GM18499 (cell line): ENCODE results near the gene ELFN2.

Experiments
- ATAC-seq: cut with Tn5 transposase; IDR thresholded peaks from one replicate; pipeline ENCODE4 v1.9.1; 2021; ENCODE audit warnings: moderate number of reproducible peaks; ENCODE audit not compliant: insufficient read depth, unreplicated experiment

The ELFN2 gene

GRCh38 chr22:37326726-37327125 lies 100.6 kb downstream of the ELFN2 start:
- no peak for ATAC-seq

DNA sequence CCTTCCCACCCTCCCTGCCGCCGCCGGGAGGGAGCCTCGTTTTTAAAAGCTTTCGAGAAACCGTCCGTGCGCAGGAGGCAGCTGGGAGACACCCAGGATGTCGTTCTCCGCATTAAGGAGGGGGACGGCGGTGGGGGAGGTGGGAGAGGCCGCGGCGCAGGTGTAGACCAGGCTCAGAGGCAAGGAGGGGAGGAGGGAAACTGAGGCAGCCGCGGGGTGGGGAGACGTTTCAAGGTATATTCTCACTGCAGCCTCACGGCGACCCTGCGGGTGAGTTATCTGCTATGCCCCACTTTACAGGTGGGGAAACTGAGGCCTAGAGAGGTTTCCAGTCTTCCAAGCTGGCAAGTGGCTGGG lies 102.3 kb downstream of the ELFN2 start:
- ATAC-seq = no peak

DNA sequence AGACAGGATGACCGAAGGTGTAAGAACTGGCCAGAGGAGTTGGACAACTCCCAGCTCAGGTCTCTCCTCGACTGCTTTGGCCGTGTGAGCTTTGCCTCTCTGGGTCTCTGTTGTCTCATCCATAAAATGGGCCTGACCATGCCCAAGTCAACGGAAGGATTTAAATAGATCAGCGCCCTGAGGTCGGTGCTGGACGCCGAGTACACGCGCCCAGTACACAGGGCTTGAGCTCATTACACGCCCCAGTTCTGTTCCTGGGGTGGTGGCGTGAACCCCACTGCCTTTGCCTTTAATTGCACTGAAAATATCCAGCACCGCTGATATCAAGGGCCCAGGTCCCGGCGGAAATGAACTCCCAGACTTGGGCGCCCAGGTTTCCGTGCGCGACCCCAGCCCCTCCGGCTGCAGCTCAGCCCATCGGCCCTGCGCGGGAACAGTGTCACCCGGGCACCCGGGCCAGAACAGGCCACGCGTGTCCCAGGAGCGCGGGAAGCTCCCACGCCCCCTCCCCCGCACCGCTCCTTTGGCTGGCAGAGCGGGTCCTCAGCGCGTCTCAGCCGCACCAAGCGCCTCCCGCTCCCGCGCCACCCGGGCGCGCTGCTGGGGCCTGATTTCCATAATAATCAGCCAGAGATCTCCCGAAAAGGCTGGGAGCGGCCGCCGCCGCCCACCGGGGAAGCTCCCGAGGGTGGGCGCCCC lies 102.8 kb downstream of the ELFN2 start:
- ATAC-seq = no peak

DNA sequence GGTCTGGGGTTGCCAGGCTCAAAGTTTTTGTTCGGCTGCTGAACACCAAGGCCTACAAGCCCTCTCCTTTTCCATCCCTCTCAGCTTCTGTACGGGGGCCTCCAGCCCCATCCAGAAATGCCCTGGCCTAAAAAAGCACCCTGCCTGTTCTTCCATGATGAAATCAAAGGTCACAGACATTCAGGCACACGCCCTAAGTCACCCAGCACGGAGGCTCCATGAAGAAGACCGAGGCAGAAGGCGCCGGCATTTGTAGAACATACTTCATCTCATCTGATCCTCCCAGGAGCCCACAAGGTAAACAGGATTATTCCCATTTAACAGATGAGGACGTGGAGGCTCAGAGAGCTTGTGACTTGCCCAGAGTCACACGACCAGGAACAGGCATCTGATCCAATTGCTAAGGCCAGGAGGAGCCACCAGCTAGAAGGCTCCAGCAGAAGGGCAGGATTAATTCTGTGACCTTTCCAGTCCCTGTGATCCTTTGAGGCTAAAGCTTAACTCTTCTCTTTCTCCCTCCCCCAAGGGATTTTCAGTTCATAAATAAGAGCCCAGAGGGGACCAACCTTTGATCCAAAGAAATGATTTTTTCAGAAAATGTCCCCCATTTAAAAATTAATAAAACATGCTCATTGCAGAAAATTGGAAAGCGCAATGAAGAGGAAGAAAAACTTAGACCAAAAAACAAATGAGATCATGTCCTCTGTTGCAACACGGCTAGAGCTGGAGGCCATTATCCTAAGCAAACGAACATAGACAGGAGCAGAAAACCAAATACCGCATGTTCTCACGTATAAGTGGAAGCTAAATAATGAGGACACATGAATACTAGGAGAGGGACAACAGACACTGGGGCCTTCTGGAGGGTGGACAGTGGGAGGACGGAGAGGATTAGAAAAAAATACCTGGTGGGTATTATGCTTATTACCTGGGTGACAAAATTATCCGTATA lies 106.3 kb downstream of the ELFN2 start:
- no peak for ATAC-seq

GRCh38 chr22:37319469-37319868 lies 107.8 kb downstream of the ELFN2 start:
- no peak for ATAC-seq

- ATAC-seq = no peak
These were observed 108.7 kb downstream of the ELFN2 start for GRCh38 chr22:37318364-37319109.
